SKM-1 treated with dmso at 0.1 percent for 144 hours (cell line): Measurements from ENCODE around the gene PTPRN2.
"Not testable (repeated sequence)": the region's sequence is repeated elsewhere in the genome, so short reads cannot be mapped to it uniquely, and the experiment has no call there.

Experiments
- DNase-seq: peaks from one replicate; lab custom pipeline; 2025; ENCODE audit not compliant: unreplicated experiment; lab: John Stamatoyannopoulos, UW

The PTPRN2 gene

DNA sequence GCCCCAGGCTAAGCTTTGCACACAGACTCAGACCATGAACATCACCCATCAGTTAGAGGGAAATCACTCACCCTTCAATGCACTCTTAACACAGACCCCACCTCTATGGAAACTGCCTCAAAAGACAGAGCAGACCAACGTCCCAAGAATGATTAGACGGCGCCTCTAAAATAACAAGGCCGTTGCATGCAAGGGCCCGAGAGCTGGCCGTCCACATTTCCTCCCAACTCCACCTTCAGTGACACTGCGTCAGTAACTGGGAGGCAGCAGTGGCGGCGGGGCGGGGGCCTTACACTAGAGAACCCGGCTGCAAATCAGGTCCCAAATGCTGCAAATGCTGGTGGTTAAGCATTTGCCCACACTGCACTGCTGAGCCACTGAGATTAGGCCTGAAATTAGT, 115.0 kb downstream of the PTPRN2 start:
- no peak for DNase-seq

GRCh38 chr7:158471716-158472115, 115.9 kb downstream of the PTPRN2 start:
- DNase-seq: no peak

- no peak for DNase-seq
Observed at GRCh38 chr7:158470336-158470735, 117.3 kb downstream of the PTPRN2 start.

DNA sequence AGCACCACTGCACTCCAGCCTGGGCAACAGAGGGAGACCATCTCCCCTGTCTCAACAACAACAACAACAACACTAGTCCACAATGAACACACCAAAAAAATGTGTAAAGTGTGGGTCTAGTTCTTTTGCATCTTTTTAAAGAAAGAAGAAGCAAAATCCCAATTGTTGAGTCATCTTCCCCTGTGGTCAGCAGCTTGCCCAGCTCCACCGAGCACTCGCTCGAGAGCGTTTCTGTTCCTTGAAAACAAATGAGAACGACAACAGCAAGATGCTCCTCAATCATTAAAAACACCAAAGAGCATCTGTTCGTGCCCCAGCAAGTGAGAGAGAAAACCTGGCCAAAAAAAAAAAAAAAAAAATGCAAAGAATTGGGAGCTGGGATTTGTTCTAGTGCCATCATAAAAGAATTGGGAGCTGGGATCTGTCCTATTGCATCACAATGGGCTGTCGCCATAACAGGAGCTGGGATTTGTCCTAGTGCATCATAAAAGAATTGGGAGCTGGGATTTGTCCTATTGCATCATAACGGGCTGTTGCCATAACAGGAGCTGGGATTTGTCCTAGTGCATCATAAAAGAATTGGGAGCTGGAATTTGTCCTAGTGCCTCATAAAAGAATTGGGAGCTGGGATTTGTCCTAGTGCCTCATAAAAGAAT, 118.1 kb downstream of the PTPRN2 start:
- no peak for DNase-seq

- DNase-seq: no peak
Observed at GRCh38 chr7:158468700-158469296, 118.8 kb downstream of the PTPRN2 start.

GRCh38 chr7:158468181-158468580, 119.4 kb downstream of the PTPRN2 start:
- DNase-seq: no peak

GRCh38 chr7:158467562-158467961, 120.1 kb downstream of the PTPRN2 start:
- no peak for DNase-seq

GRCh38 chr7:158463317-158463716, 124.3 kb downstream of the PTPRN2 start:
- no peak for DNase-seq

DNA sequence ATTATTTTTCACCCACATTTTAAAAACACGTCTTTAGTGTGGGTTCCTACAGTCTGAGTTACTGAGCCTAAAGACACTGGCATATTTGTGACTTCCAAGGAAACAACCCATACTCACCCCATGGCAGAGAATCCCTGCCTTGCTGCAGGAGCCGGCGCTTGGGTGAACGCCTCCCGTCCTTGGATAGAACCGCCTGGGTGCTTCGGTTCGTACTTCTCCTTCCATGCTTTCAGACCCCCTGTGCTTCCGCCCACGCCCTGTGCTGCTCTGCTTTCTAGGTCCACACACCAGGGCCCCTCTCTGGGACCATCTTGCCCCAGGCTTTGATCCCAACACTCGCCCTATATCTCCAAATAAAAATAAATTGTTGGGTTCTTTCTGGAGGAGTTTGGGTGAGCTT, 125.8 kb downstream of the PTPRN2 start:
- no peak for DNase-seq

- DNase-seq: no peak
Observed at GRCh38 chr7:158460665-158461064, 127.0 kb downstream of the PTPRN2 start.

GRCh38 chr7:158458716-158459282, 128.8 kb downstream of the PTPRN2 start:
- no peak for DNase-seq

DNA sequence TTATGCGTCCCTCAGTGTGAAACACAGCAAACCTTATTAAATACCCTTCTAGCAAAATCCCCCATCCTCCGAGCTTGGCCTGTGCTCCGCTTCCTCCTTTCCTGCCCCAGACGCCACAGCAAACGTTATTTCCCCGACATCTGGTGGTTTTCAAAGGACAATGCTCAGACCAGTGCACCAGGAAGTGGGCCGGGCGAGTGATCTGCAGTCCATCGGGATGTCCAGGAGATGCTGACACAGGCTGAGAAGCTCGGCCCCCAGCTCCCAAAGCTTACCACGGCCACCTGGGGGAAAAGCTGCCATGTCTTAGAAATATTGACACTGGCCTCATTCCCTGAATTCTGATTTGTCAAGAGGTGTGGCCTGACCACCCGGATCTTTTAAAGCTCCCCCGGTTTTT, 129.5 kb downstream of the PTPRN2 start:
- no peak for DNase-seq

- DNase-seq: not testable (repeated sequence)
Observed at GRCh38 chr7:158457586-158457985, 130.0 kb downstream of the PTPRN2 start.

DNA sequence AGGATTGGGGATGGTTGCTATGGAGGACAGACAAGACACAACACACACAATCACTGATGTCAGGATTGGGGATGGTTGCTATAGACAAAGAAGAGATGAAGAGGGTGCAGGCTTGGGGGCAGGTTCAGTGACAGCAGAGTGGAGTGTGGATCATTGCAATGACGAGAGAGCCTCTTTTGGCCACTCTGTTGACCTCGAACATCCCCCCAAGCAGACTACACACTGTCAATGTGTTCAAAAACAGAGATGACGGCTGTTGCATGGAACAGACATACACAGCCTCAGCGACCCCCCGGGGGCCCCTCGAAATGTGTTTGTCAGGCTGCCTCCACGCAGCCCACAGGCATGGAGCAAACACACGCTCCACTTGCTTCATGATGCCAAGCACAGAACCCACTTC, 133.0 kb downstream of the PTPRN2 start:
- no peak for DNase-seq

GRCh38 chr7:158453663-158454062, 134.0 kb downstream of the PTPRN2 start:
- no peak for DNase-seq

DNA sequence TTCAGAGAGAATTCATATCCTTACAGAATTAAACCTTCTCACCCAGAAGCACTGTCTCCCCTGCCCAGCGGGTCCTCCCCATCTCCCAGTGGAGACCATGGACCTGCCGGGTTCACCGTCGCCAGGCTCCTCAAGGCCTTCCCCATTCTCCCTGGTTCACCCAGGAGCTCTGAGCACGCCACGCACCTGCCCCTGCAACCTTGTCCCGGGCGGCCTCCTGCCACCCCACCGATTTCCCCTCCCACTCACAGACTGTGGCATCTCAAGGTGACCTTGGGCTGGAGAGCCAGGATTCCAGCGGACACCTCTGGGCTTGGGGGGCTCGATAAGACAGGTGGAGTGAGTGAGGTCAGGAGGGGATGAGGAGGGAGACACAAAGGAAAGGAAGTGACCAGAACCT, 135.3 kb downstream of the PTPRN2 start:
- DNase-seq: no peak

- DNase-seq: no peak
Observed at GRCh38 chr7:158450476-158451124, 137.0 kb downstream of the PTPRN2 start.

GRCh38 chr7:158449942-158450341, 137.7 kb downstream of the PTPRN2 start:
- DNase-seq: no peak

DNA sequence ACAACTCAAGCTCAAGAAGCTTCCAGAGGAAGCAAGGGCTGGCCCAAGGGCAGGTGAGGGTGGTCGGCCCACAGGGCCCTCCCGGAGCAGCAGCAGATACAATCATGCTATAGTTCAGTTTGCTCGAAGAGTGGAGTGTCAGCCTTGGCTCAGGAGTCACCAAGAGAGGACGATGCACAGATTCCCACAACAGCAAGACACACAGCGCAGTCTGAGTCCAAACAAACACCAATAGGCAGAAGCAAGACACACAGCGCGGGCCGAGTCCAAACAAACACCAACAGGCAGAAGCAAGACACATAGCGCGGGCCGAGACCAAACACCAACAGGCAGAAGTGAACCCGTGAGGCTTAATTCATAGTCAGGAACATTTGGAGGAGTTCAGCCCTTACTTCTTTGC, 138.4 kb downstream of the PTPRN2 start:
- DNase-seq: no peak

DNA sequence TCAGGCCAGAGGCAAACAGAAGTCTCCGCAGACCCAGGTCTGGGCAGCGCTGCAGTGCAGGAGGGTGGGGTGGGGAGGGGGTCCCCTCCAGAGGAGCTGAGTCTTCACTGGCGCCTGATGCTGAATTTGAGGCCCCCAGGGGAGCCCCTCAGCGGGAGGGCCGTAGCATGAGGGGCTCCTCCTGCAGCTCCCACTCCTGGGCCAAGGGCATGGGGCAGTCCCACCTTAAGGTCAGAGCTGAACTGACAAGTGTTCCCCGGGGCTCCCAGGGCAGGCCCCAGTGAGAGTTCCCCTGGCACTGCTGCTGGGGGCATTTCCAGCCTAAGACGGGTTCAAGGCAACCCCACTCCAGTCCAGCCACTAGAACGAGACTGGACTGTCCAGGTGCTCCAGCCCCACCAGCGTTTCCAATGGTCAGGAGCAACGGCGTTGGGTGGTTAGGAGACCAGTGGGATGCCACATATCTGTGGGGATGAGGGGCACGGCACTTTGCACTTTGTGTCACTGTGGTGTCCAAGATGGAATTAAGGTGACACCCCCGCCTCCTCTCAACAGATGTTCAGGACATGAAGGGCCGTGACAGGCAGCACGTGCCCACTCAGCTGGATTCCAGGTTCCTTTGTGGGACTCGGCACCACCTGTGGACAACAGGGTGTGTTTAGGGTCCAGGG, 139.1 kb downstream of the PTPRN2 start:
- DNase-seq: no peak

DNA sequence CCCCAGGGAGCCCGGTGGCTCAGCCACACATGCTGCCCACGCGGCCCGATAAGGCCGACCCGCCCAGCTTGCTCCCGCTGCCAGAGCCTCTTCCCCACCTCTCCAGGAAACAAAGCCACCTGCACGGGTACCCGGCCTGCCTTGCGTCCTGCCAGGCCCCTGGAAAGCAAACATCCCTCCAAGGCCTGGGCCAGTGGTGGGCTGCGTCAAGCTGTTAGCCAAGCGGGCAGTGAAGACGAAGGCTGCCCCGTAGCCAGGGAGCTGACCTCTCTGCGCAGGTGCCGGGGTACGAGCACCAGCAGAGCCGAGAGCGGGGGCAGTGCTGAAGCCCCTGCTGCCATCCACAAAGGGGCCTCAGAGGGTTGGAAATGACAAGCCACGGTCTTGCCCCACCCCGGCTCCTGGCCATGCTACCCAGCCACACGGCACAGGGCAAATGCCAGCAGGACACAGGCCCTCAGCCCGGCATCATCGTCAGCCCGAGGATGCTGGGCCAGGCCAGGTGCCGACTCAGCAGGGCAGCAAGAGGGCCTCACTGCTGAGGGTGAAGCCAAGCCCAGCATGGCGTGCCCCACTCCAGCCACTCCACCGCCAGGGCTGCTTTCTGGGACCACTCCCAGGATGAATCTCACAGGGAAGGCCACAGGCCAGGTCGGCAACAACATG, 140.0 kb downstream of the PTPRN2 start:
- DNase-seq: no peak
